Measurements from ENCODE around the gene WNT8B.

- TF ChIP-seq CTCF (IDR thresholded peaks at IDR 0.05) (peak; percentile 94 to 99 (median 98)), POLR2A (IDR thresholded peaks at IDR 0.05) (no peak)
Observed at GRCh38 chr10:100433253-100434240, 29.3 kb upstream of the WNT8B start.

All from uterus (tissue), 2 donors.